ENCODE data around the gene XCL2. TPM values are rescaled to one million over a fixed set of nuclear protein-coding genes. Genes with fewer than 3 reads are reported as not detected.
"Not testable (repeated sequence)": the region's sequence is repeated elsewhere in the genome, so short reads cannot be mapped to it uniquely, and the experiment has no call there.

XCL2 gene
- total RNA-seq, 1 experiment from 2014 or later = not detected

DNA sequence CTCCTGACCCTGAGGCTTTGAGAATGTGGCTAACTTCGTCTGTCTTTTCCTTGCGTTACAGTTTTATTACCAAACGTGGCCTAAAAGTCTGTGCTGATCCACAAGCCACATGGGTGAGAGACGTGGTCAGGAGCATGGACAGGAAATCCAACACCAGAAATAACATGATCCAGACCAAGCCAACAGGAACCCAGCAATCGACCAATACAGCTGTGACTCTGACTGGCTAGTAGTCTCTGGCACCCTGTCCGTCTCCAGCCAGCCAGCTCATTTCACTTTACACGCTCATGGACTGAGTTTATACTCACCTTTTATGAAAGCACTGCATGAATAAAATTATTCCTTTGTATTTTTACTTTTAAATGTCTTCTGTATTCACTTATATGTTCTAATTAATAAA is 37.2 kb upstream of the XCL2 start:
- BruUV-seq (replicated peaks); CTCF ChIA-PET; intact Hi-C loops (cut with micrococcal nuclease): not testable (repeated sequence)

DNA sequence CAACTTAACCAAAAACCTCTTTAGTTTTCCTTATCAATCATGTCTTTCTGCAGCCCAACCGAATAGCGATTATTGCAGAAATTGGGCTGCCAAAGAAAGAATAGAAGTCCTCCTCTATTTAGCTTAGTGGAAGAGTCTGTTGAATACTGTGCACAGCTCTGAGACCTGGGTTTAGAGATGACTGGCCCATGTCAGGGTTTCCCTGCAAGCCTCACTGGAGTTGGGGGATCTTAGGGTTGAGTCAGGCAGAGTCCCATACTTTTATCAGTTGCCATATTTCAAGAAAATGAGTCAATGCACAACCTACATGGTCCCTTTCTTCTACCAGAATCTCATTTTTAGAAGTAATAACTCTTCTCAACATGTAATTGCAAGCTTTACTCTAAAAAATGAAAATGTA is 36.5 kb upstream of the XCL2 start:
- DNase-seq (ENCODE audit: low read depth, low spot score); H3K27ac ChIP-seq (ENCODE audit: low read depth, low read length); H2AFZ ChIP-seq (ENCODE audit: low read depth, low read length, poor library complexity, severe bottlenecking); POLR2A ChIA-PET; H3K4me2 ChIP-seq (ENCODE audit: low read length); H3K27me3 ChIP-seq (ENCODE audit: insufficient read depth, low read length); intact Hi-C loops (cut with micrococcal nuclease); H3K9ac ChIP-seq (ENCODE audit: low read length); H3K79me2 ChIP-seq (ENCODE audit: insufficient read depth, low read length); ATAC-seq; BruUV-seq (replicated peaks); CTCF ChIA-PET; H4K20me1 ChIP-seq (ENCODE audit: insufficient read depth); RAD21 ChIA-PET (ENCODE audit: low non-redundant PET in 1 of 2, low total read pairs in 2 of 2, uncharacterized antibody in 2 of 2, unreplicated experiment in 2 of 2); H3K36me3 ChIP-seq (ENCODE audit: control insufficient read depth in 1 of 2, insufficient read depth in 2 of 2, low read length in 2 of 2); H3K9me2 ChIP-seq (ENCODE audit: insufficient read depth); H3K4me3 ChIP-seq (replicated peaks in 1 of 2; ENCODE audit: low read depth in 1 of 2, low read length in 2 of 2); H3K9me3 ChIP-seq (ENCODE audit: control insufficient read depth in 1 of 2, insufficient read depth in 1 of 2, low read depth in 1 of 2, low read length in 2 of 2); H3K4me1 ChIP-seq (ENCODE audit: control insufficient read depth in 1 of 2, insufficient read depth in 2 of 2, low read length in 2 of 2): not testable (repeated sequence)

More for the DNA sequence above, 37.2 kb upstream of the XCL2 start:
- H3K79me2 ChIP-seq (ENCODE audit: insufficient read depth, low read length); H3K9ac ChIP-seq (ENCODE audit: low read length); H3K27me3 ChIP-seq (ENCODE audit: insufficient read depth, low read length); RAD21 ChIA-PET (ENCODE audit: low non-redundant PET in 1 of 2, low total read pairs in 2 of 2, uncharacterized antibody in 2 of 2, unreplicated experiment in 2 of 2); ATAC-seq; H3K4me3 ChIP-seq (replicated peaks in 1 of 2; ENCODE audit: low read depth in 1 of 2, low read length in 2 of 2); H3K36me3 ChIP-seq (ENCODE audit: control insufficient read depth in 1 of 2, insufficient read depth in 2 of 2, low read length in 2 of 2); H3K4me2 ChIP-seq (ENCODE audit: low read length); DNase-seq (ENCODE audit: low read depth, low spot score); H2AFZ ChIP-seq (ENCODE audit: low read depth, low read length, poor library complexity, severe bottlenecking); H3K9me2 ChIP-seq (ENCODE audit: insufficient read depth); POLR2A ChIA-PET; H3K9me3 ChIP-seq (ENCODE audit: control insufficient read depth in 1 of 2, insufficient read depth in 1 of 2, low read depth in 1 of 2, low read length in 2 of 2); H4K20me1 ChIP-seq (ENCODE audit: insufficient read depth); H3K27ac ChIP-seq (ENCODE audit: low read depth, low read length): not testable (repeated sequence)
- H3K4me1 ChIP-seq (ENCODE audit: control insufficient read depth in 1 of 2, insufficient read depth in 2 of 2, low read length in 2 of 2) = peaks cover 0 to 10% of the 10 kb centered on the region in 2 experiments; a peak in 1 of 4 replicates

DNA sequence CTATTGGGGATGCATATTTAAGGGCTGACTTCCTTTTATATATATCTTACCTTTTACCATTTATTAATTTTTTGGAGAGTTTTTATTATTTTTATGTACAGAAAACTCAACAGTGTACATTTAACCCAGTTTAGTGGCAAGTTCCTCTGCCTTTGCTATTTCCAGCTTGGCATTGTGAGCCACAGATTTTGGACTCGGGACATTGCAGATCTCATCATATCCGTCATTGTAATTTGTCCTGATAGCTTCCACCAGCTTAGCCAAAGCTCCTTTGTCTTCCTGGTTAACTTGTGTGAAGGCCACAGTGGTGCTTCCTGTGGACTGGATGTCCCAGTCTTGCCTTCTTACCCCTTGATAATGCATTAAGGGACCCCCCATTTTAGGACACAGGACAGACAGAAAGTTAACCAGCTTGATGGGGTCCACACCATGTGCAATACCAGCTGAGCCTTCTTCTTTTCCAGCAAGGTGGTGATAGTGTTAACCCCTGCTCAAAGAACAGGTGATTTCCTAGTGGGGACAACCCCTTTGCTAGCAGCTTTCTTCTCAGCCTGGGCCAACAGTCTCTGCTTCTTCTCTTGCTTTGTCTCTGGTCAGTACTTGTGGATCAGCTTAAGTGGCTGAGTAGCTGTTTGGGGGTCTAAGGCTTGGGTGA is 34.9 kb upstream of the XCL2 start:
- H3K4me1 ChIP-seq (ENCODE audit: control insufficient read depth in 1 of 2, insufficient read depth in 2 of 2, low read length in 2 of 2); H3K9ac ChIP-seq (ENCODE audit: low read length); intact Hi-C loops (cut with micrococcal nuclease); H3K27me3 ChIP-seq (ENCODE audit: insufficient read depth, low read length); H3K27ac ChIP-seq (ENCODE audit: low read depth, low read length); RAD21 ChIA-PET (ENCODE audit: low non-redundant PET in 1 of 2, low total read pairs in 2 of 2, uncharacterized antibody in 2 of 2, unreplicated experiment in 2 of 2); ATAC-seq; H3K79me2 ChIP-seq (ENCODE audit: insufficient read depth, low read length); BruUV-seq (replicated peaks); CTCF ChIA-PET; H2AFZ ChIP-seq (ENCODE audit: low read depth, low read length, poor library complexity, severe bottlenecking); H3K4me3 ChIP-seq (replicated peaks in 1 of 2; ENCODE audit: low read depth in 1 of 2, low read length in 2 of 2); H3K4me2 ChIP-seq (ENCODE audit: low read length); H3K9me3 ChIP-seq (ENCODE audit: control insufficient read depth in 1 of 2, insufficient read depth in 1 of 2, low read depth in 1 of 2, low read length in 2 of 2); POLR2A ChIA-PET; DNase-seq (ENCODE audit: low read depth, low spot score); H3K36me3 ChIP-seq (ENCODE audit: control insufficient read depth in 1 of 2, insufficient read depth in 2 of 2, low read length in 2 of 2); H4K20me1 ChIP-seq (ENCODE audit: insufficient read depth); H3K9me2 ChIP-seq (ENCODE audit: insufficient read depth): not testable (repeated sequence)

DNA sequence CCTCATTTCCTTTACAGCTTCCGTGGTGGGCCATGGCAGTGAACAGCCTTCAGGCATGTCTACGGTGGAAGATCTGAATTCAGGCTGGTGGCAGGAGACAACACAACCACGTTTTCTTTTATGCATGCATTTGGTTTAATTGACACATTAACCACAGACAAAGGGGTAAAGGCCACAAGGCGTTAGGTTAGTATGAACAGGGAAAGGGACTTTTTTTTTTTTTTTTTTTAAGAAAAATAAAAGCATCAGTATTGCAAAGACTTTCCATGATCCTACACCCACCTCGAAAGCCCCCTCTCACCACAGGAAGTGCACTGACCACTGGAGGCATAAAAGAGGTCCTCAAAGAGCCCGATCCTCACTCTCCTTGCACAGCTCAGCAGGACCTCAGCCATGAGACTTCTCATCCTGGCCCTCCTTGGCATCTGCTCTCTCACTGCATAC is 32.5 kb upstream of the XCL2 start, which contains the start of gene XCL1:
Gene XCL1 (plus strand): TSS at position 361 of the 444 bp plus-strand sequence. CDS start 33 bp downstream, at position 394.
- BruUV-seq (replicated peaks); RAD21 ChIA-PET (ENCODE audit: low non-redundant PET in 1 of 2, low total read pairs in 2 of 2, uncharacterized antibody in 2 of 2, unreplicated experiment in 2 of 2); H3K4me1 ChIP-seq (ENCODE audit: control insufficient read depth in 1 of 2, insufficient read depth in 2 of 2, low read length in 2 of 2); H3K4me3 ChIP-seq (replicated peaks in 1 of 2; ENCODE audit: low read depth in 1 of 2, low read length in 2 of 2); intact Hi-C loops (cut with micrococcal nuclease); H3K79me2 ChIP-seq (ENCODE audit: insufficient read depth, low read length); H3K27ac ChIP-seq (ENCODE audit: low read depth, low read length); H3K9me2 ChIP-seq (ENCODE audit: insufficient read depth); H4K20me1 ChIP-seq (ENCODE audit: insufficient read depth); H3K4me2 ChIP-seq (ENCODE audit: low read length); POLR2A ChIA-PET; DNase-seq (ENCODE audit: low read depth, low spot score); H3K27me3 ChIP-seq (ENCODE audit: insufficient read depth, low read length); H2AFZ ChIP-seq (ENCODE audit: low read depth, low read length, poor library complexity, severe bottlenecking); ATAC-seq; H3K36me3 ChIP-seq (ENCODE audit: control insufficient read depth in 1 of 2, insufficient read depth in 2 of 2, low read length in 2 of 2); H3K9ac ChIP-seq (ENCODE audit: low read length); H3K9me3 ChIP-seq (ENCODE audit: control insufficient read depth in 1 of 2, insufficient read depth in 1 of 2, low read depth in 1 of 2, low read length in 2 of 2): not testable (repeated sequence)
- CTCF ChIA-PET = interaction anchor here (0.9 kb wide), 1 partner anchor 137 kb away, joined by 3 read pairs; no protein-coding TSS in a partner anchor

Data from HCT116 (cell line).